Omental fat pad (tissue), 4 donors: Measurements from ENCODE around the gene MYO15A. TPM values are rescaled to one million over a fixed set of nuclear protein-coding genes. Genes with fewer than 3 reads are reported as not detected.

Experiments used
- ATAC-seq: fragments of 150-250 bp; one replicate; pipeline ENCODE4 v1.9.1; 2016; ENCODE audit warnings: mild to moderate bottlenecking, moderate library complexity; ENCODE audit not compliant: low FRiP score
- DNase-seq: peaks from one replicate; pipeline ENCODE4 v3.0.0-alpha.2; 2019; ENCODE audit warnings: low spot score
- CTCF ChIP-seq, 3 donors: fragments of 450-650 bp; IDR thresholded peaks; one replicate each; pipeline ENCODE4 v1.5.1; 2016 to 2017; ENCODE audit warnings: antibody characterized with exemption in 3 of 3, mild to moderate bottlenecking in 3 of 3, moderate library complexity in 2 of 3
- total RNA-seq, 4 donors: library from RNA; depleted of rRNA; stranded (reverse); fragments of >200 nt; gene quantifications; one replicate each; pipeline ENCODE4 v1.1.0, GENCODE V29; 2016

MYO15A gene
- total RNA-seq, 4 donors from 2014 or later, result 0.31 to 3.9 (median 2.0) TPM

- DNase-seq (no peak), ATAC-seq (no peak)
- TF ChIP-seq CTCF (IDR thresholded peaks at IDR 0.05), result no peak
Measured at GRCh38 chr17:18101828-18102227, 6.7 kb upstream of the MYO15A start.

- no peak for TF ChIP-seq CTCF (IDR thresholded peaks at IDR 0.05)
- no peak for ATAC-seq
- no peak for DNase-seq
Measured at GRCh38 chr17:18102640-18103039, 5.9 kb upstream of the MYO15A start.

GRCh38 chr17:18105027-18105426 lies 3.5 kb upstream of the MYO15A start:
- DNase-seq (no peak), ATAC-seq (no peak)
- TF ChIP-seq CTCF (IDR thresholded peaks at IDR 0.05), result no peak

GRCh38 chr17:18105595-18105994 lies 3.0 kb upstream of the MYO15A start:
- TF ChIP-seq CTCF (IDR thresholded peaks at IDR 0.05), result no peak
- ATAC-seq, result no peak
- no peak for DNase-seq

GRCh38 chr17:18106211-18106610 lies 2.3 kb upstream of the MYO15A start:
- ATAC-seq (no peak), DNase-seq (no peak)
- no peak for TF ChIP-seq CTCF (IDR thresholded peaks at IDR 0.05)

- no peak for ATAC-seq
- DNase-seq, result no peak
- no peak for TF ChIP-seq CTCF (IDR thresholded peaks at IDR 0.05)
Measured at GRCh38 chr17:18107061-18107790, 1.3 kb upstream of the MYO15A start.

- no peak for ATAC-seq
- TF ChIP-seq CTCF (IDR thresholded peaks at IDR 0.05), result no peak
- DNase-seq, result no peak
Measured at GRCh38 chr17:18107971-18108370, 585 bp upstream of the MYO15A start.
